GM19468 (cell line): Measurements from ENCODE around the gene NF1.
"Not testable (repeated sequence)": the region's sequence is repeated elsewhere in the genome, so short reads cannot be mapped to it uniquely, and the experiment has no call there.

Experiments
- ATAC-seq: cut with Tn5 transposase; IDR thresholded peaks from one replicate; pipeline ENCODE4 v1.9.1; 2021; ENCODE audit warnings: mild to moderate bottlenecking, moderate library complexity, moderate number of reproducible peaks; ENCODE audit not compliant: unreplicated experiment; ENCODE audit errors: extremely low read depth

Gene NF1

DNA sequence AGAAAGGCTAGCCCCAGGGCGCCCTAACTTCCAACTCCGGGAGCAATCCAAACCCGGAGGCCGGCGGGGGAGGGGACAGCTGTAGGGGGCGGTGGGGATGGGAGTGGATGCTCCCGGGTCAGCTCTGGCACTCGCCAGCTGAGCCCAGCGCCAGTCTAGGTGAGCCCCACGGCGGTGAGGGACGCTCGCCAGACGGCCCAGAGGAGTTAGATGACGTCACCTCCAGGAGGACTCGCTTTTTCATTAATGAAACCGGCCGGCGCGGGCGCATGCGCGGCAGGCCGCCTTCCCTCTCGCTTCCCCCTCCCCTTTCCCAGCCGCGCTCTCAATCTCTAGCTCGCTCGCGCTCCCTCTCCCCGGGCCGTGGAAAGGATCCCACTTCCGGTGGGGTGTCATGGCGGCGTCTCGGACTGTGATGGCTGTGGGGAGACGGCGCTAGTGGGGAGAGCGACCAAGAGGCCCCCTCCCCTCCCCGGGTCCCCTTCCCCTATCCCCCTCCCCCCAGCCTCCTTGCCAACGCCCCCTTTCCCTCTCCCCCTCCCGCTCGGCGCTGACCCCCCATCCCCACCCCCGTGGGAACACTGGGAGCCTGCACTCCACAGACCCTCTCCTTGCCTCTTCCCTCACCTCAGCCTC, at the start of gene NF1:
TSS of gene NF1 (plus strand) at position 378 of the 636 bp plus-strand sequence. CDS start 333 bp downstream, outside the sequence.
- ATAC-seq, result no peak

GRCh38 chr17:31046856-31047425, 47.8 kb upstream of the NF1 start:
- ATAC-seq, result not testable (repeated sequence)

- ATAC-seq, result no peak
Measured at GRCh38 chr17:31048142-31048541, 46.6 kb upstream of the NF1 start.

GRCh38 chr17:31048780-31049179, 46.0 kb upstream of the NF1 start:
- no peak for ATAC-seq

DNA sequence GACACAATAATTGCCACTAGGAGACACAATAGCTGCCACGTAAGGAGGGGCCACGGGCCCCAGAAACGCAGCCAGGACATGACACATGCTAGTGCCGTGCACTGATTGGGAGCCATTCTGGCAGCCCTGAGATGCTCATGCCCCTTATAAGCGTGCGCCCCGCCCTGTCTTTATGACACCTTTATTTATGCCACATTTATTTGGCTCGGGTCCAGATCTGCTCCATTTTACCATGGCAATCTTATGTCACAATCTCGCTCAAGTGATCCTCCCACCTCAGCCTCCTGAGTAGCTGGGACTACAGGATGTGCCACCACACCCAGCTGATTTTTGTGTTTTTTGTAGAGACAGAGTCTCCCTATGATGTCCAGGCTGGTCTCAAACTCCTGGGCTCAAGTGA, 43.8 kb upstream of the NF1 start:
- no peak for ATAC-seq

DNA sequence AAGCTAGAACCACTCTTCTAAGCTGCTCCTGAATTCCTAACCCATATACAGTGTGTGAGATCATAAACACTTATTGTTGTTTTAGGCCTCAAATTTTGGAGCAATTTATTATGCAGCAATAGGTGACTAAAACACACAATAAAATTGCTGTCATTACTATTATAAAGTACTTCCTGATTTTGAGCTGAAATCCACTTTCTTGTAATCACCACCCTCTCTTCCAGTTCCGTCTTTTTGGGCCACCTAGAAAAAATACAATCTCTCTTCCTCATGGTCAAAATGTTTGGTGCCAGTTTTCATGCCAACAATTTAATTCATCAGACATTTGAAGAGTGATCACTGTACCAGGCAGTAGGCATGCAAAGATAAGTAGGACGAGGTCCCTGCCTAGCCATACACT, 43.3 kb upstream of the NF1 start:
- ATAC-seq, result no peak

- no peak for ATAC-seq
Measured at GRCh38 chr17:31052187-31052889, 42.4 kb upstream of the NF1 start.

DNA sequence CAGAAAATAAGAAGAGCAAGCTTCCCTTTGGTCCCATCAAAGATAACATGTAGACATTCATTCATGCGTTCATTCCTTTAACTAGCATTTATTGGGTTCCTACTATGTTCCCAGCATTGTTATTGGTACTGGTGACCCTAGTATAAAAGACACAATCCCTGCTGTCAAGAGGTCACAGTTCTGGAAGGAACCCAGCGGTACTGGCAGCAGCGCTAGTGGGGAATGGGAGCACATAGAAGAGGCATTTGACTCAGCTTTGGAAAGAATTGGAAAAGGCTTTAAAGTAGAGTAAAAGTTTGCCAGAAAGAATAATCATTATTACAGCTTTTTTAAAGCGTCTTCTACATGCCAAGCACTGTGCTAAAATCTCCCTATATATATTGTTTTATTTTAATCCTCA, 41.7 kb upstream of the NF1 start:
- no peak for ATAC-seq

GRCh38 chr17:31054761-31055160, 40.0 kb upstream of the NF1 start:
- no peak for ATAC-seq

DNA sequence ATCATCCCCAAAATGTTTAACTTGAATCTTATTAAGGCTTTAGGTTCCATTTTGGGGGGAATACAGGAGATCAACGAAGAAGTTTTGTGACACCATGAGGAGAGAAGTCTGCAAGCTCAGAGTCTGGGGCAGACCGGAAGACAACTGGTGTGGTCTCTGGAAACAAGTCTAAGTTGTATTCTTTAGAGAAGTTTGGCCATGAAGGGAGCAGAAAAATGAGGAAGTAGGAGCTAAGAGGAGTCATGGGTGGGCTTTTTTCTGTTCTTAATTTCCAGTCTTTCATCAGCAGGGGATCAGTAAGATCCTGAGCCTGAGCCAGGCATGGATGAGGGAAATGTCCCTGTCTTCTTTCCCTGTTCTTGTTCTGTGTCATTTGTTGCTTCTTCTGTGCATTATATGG, 35.8 kb upstream of the NF1 start:
- ATAC-seq, result no peak

GRCh38 chr17:31060791-31061550, 33.8 kb upstream of the NF1 start:
- no peak for ATAC-seq

DNA sequence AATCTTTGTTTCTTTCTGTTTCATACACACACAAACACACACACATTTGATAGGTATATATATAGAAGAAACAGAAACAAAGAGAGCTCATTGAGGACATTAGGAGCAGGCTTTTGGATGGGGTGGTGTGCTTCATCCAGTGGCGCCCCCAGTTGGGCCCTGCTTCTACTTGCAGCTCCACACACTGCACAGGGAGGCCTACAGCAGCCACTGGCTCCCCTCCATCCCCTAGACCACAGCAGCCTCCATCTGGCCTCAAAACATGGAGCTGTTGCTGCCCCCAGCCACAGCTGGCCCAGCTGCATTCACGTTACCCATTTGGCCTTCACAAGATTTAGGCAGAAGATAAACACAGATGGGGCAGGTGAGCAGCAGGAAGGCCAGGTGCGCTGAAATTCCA, 33.1 kb upstream of the NF1 start:
- ATAC-seq, result no peak

DNA sequence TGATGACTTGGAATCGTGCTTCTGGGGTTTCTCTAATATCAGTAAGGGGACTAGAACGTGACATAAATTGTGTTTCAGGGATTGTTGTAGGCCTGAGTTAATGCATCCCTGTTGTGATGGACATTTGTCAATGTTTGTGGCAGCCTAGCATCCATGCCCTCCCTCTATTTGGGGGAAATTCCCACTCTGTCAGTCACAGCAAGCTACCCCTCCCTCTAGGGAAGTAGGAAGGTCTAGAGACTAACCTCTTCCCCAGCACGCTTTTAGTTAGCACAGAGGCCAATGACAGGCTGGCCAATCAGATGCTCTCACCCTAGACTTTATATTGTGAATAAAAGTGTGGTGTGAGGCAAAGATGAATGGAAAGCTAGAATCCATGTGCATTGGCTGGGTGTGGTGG, 32.4 kb upstream of the NF1 start:
- no peak for ATAC-seq

GRCh38 chr17:31064707-31065106, 30.1 kb upstream of the NF1 start:
- ATAC-seq, result no peak

DNA sequence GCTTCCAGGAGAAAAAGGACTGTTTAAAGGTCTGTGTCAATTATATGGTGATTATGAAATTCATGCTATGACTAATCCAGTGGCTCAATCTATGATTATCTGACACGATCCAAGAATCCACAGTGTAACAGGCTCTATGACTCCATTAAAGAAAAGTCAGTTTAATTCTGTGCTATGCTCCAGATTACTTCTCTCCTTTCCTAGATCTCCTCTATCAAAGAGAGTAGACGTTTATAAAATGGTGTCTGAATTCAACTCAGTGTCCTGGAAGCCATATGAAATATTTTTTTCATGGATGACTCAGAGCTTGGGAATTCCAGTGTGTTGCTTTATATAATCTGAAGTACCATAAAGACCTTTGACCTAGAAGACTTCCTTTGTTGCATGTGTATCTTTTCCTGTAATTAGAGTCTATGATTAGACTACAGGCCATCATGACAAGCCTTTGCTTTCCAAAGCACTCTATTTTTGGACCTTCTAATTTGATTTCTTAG, 27.0 kb upstream of the NF1 start:
- ATAC-seq, result no peak

GRCh38 chr17:31068291-31068690, 26.5 kb upstream of the NF1 start:
- ATAC-seq, result no peak

DNA sequence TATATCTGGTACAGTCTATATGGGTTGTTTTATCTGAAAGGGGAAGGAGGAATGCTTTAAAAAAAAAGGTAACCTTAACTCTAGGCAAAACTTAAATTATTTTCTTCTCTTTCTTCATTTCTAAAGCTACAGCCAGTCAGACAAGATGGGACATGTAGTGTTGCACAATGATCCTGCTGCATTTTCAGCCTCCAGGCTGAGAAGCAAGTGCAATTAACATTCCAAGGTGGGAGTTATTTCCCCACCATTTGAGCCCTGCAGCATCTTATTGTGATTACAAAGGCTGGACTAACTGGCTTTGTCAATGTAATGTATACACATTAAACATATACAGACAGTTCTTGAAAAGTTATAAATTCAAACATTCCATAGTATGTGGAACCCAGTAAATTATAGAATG, 22.6 kb upstream of the NF1 start:
- ATAC-seq, result no peak

- ATAC-seq, result no peak
Measured at GRCh38 chr17:31073411-31073810, 21.4 kb upstream of the NF1 start.

- ATAC-seq, result no peak
Measured at GRCh38 chr17:31074772-31075555, 19.8 kb upstream of the NF1 start.

- ATAC-seq, result no peak
Measured at GRCh38 chr17:31078290-31078689, 16.5 kb upstream of the NF1 start.
